Stromal cell of bone marrow (primary cell): ENCODE data around the gene DDTL.

ENCODE experiments used
- DNase-seq: peaks from one replicate; pipeline ENCODE4 v3.0.0-alpha.2; 2012; ENCODE audit warnings: low read depth

Gene DDTL

DNA sequence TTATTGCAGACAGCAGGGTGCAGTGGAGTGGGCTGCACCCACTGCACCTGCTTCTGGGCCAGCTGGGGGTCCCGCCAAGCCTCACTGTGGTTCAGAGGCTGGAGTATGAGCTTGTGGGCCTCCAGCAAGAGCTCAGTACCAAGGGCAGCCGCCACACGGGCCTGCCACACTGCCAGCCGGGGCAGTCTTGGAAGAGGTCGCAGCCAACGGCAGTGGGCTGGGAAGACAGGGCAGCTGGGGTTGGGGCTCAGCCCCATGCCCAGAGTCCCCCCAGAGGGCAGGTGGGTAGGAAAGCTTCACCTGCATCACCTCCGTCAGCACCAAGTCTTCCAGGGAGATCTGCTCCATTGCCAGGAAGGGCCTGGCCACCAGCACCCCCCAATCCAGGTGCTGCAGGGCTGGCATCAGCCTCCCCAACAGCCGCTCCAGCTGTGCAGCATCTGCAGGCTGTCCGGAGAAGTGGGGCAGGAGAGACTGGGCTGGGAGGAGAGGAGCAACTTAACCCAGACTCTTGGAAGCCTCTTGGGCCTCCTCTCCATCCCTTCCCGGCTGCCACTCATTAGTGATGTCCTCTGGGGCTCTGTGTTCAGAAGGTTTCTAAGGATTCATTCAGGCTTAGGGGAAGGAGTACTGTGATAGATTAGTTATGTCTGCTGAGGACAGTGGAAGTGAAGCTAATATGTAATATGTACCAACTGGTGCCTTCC is 39.7 kb downstream of the DDTL start:
- DNase-seq: no peak

- DNase-seq: no peak
Measured at GRCh38 chr22:24006914-24007214, 40.2 kb downstream of the DDTL start.

GRCh38 chr22:24007253-24008021 is 40.7 kb downstream of the DDTL start:
- no peak for DNase-seq

GRCh38 chr22:24008022-24008283 is 41.3 kb downstream of the DDTL start:
- no peak for DNase-seq

GRCh38 chr22:24008381-24009226 is 41.9 kb downstream of the DDTL start:
- DNase-seq: no peak

GRCh38 chr22:24009227-24010017 is 42.7 kb downstream of the DDTL start:
- no peak for DNase-seq

DNA sequence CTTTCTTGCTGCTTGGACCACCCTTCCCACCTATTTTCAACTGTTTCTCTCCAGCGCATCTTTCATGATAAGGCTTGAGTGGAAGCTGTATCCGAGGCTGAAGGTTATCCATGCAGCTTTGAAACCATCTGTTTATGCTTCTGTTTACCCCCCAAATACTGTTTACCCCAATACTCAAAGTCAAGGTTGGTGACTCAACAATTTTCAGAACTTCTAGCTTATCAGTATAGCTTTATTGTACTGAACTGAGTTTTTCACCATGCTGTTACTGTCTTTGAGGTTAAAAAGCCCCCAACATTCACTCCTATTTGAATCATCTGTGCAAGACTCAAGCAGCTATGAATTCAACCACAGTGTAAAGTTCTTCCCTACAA is 43.3 kb downstream of the DDTL start:
- DNase-seq: no peak

DNA sequence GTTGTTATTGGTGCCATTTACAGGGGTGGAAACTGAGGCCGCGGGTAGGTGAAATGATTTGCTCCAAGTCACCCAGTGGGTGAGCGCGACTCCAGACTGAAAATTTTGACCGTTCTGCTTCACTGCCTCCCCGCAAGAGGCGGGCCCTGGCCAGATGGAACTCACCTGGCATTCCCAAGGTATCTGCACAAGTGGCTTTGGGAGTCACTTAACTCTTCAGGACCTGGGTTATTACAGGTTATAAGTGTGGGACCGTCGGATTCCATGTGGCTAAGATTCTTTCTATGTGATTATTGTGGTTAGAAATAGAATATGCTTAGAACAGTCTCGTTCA is 45.0 kb downstream of the DDTL start:
- DNase-seq: no peak

DNA sequence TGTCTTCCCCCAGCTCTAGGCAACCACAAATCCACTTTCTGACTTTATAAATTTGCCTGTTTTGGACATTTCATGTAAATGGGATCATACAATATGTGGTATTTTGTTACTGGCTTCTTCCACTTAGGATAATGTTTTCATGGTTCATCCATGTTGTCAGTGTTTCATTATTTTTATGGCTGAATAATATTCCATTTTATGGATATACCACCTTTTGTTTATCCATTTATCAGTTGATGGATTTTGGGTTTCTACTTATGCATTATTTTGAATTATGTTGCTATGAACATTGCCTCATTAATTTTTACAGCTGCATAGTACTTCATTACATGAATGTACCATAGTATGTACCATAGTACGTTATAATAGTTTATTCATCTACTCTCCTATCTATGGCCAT is 49.5 kb downstream of the DDTL start:
- no peak for DNase-seq

DNA sequence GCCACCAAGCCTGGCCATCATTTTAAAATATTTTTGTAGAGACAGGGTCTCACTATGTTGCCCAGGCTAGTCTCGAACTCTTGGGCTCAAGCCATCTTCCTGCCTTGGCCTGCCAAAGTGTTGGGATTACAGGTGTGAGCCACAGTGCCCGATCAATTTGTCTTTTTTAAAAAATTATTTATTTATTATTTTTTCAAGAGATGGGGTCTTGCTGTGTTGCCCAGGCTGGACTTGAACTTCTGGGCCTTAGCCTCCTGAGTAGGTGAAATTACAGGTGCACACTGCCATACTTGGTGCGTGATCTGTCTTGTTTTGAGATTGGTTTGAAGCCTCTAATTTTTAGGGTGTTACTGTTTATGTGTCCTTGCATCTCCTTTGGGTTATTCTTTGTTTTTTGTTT is 54.6 kb downstream of the DDTL start:
- no peak for DNase-seq
